ENCODE data around the gene NAMPT.
"Not testable (repeated sequence)": the region's sequence is repeated elsewhere in the genome, so short reads cannot be mapped to it uniquely, and the experiment has no call there.

The NAMPT gene

GRCh38 chr7:106236065-106236464, 48.7 kb downstream of the NAMPT start:
- peak in 1 of 58 donors; percentile 3 for DNase-seq

GRCh38 chr7:106234425-106234824, 50.4 kb downstream of the NAMPT start:
- no peak for DNase-seq

GRCh38 chr7:106231856-106232490, 52.8 kb downstream of the NAMPT start:
- DNase-seq, result no peak

- DNase-seq, result no peak
These were observed 58.9 kb downstream of the NAMPT start for GRCh38 chr7:106225856-106226255.

- DNase-seq, result no peak
These were observed 60.0 kb downstream of the NAMPT start for GRCh38 chr7:106224797-106225196.

GRCh38 chr7:106223156-106223555, 61.6 kb downstream of the NAMPT start:
- DNase-seq, result no peak

GRCh38 chr7:106222545-106222944, 62.2 kb downstream of the NAMPT start:
- no peak for DNase-seq

- no peak for DNase-seq
These were observed 64.5 kb downstream of the NAMPT start for GRCh38 chr7:106220307-106220706.

GRCh38 chr7:106219170-106219569, 65.6 kb downstream of the NAMPT start:
- DNase-seq, result no peak

GRCh38 chr7:106218546-106218945, 66.2 kb downstream of the NAMPT start:
- DNase-seq, result no peak

GRCh38 chr7:106216923-106217542, 67.8 kb downstream of the NAMPT start:
- peak in 3 of 58 donors; percentile 4 to 43 (median 13) for DNase-seq

- DNase-seq, result no peak
These were observed 68.3 kb downstream of the NAMPT start for GRCh38 chr7:106216517-106216922.

GRCh38 chr7:106215868-106216516, 68.8 kb downstream of the NAMPT start:
- no peak for DNase-seq

- DNase-seq, result not testable (repeated sequence)
These were observed 75.8 kb downstream of the NAMPT start for GRCh38 chr7:106208944-106209343.

GRCh38 chr7:106206826-106207541, 77.8 kb downstream of the NAMPT start:
- DNase-seq, result no peak

GRCh38 chr7:106205621-106206222, 79.1 kb downstream of the NAMPT start:
- DNase-seq, result no peak

- no peak for DNase-seq
These were observed 81.3 kb downstream of the NAMPT start for GRCh38 chr7:106203473-106203872.

GRCh38 chr7:106201164-106201563, 83.6 kb downstream of the NAMPT start:
- DNase-seq, result no peak

- DNase-seq, result no peak
These were observed 84.9 kb downstream of the NAMPT start for GRCh38 chr7:106199813-106200364.

GRCh38 chr7:106199024-106199423, 85.8 kb downstream of the NAMPT start:
- no peak for DNase-seq

Measured in anterior cingulate cortex (tissue), 58 donors.